Measurements from ENCODE around the gene PHTF2.

DNA sequence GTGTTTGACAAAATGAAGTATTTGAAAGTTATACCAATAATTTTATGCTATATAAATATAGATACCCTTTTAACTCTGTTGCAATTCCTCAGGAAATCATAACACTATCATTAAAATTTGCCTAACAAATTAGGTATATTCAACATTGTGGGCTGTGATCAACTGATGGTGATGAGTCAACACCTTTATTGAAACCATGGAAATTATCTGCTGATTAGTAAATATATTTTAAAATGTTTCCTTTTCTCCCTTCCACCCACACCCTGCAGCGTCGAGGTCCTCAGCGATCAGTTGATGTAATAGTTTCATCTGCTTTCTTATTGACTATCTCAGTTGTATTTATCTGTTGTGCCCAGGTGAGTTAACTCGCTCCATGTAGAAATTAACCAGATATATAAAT is 143.9 kb downstream of the PHTF2 start:
- no peak for TF ChIP-seq EZH2 (IDR thresholded peaks at IDR 0.05; ENCODE audit: low read length)
- TF ChIP-seq, protein P1, sequence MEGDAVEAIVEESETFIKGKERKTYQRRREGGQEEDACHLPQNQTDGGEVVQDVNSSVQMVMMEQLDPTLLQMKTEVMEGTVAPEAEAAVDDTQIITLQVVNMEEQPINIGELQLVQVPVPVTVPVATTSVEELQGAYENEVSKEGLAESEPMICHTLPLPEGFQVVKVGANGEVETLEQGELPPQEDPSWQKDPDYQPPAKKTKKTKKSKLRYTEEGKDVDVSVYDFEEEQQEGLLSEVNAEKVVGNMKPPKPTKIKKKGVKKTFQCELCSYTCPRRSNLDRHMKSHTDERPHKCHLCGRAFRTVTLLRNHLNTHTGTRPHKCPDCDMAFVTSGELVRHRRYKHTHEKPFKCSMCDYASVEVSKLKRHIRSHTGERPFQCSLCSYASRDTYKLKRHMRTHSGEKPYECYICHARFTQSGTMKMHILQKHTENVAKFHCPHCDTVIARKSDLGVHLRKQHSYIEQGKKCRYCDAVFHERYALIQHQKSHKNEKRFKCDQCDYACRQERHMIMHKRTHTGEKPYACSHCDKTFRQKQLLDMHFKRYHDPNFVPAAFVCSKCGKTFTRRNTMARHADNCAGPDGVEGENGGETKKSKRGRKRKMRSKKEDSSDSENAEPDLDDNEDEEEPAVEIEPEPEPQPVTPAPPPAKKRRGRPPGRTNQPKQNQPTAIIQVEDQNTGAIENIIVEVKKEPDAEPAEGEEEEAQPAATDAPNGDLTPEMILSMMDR (optimal IDR thresholded peaks at IDR 0.05 in 1 of 3, IDR thresholded peaks at IDR 0.05 in 1 of 3, conservative IDR thresholded peaks at IDR 0.05 in 1 of 3; ENCODE audit: extremely low read depth in 1 of 3, insufficient read depth in 2 of 3, low read length in 3 of 3) = no peak
